ENCODE results near the gene OPRL1.

Gene OPRL1

DNA sequence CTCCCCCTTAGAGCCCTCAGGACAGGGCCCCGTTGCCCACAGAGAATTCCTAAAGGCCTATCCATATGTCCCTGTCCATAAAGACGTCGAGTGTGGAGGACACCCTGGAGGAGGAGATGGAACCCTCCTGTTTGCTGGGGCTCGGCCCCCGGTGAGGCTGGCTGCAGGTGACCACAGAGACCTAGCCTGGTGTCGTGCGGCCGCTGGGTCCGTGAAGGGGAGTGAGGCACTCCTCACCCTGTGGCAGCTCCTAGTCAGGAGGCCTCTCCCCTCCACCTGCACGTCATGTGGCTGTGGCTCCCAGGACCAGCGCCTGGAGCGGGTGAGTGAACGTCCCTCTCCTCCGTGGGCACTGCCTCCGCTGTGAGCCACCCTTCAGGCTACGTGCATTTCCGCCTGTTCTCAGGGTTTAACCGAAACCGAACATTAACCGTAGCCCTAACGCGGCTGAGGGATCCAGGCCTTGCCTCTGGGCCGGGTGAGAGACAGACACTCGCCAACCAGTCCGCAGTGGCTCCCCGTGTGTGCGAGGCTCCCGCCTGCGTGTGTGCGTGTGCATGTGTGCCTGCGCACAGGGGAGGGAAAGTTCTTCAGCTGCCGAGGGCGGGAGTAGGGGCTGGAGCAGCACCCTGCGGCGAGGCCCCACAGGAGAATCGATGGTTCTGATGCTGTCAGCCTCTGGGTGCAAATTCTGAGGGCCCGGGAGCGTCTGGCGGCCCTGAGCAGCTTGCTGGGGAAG, 22.8 kb upstream of the OPRL1 start:
- DNase-seq (ENCODE audit: low read depth): no peak

DNA sequence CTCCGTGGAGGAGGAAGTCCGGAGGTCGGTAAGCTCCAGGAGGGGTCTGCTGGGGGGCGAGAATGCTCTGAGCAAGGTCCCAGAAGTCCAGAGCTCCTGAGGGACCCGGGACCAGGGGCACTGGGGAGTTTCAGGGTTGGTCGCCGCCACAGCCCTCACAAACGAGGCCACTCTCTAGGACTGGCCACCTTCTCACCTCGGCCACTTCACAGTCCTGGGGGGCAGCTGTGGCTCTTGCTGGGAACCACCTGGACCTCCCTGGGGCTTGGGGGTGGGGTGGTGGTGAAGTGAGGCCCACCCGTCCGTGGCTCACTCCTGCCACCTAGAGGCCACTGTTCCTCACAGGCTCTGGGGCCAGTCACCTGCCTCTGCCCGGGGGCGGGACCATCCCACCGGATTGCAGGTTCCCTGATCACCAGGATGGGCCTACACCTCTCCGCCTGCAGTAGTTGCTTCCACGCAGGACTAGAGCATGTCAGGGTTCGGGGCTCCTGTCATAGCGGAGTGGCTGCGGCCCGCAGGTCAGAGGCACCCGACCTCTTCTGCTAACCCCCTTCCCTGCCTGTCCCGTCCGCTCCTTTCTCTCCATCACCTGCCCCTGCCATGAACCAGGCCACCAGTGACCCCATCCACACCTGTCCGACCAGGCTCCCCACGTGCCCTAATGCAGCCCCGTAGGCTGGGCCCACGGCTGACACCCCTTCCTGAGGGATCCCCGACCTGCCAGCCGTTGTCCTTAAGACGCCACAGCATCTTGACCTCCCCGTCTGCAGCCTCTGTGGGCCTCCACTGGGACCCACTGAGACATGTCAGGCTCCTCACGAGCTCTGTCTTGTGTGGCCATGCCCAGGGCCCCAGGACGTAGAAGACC, 22.0 kb upstream of the OPRL1 start:
- peak; percentile 78 for DNase-seq (ENCODE audit: low read depth)

DNA sequence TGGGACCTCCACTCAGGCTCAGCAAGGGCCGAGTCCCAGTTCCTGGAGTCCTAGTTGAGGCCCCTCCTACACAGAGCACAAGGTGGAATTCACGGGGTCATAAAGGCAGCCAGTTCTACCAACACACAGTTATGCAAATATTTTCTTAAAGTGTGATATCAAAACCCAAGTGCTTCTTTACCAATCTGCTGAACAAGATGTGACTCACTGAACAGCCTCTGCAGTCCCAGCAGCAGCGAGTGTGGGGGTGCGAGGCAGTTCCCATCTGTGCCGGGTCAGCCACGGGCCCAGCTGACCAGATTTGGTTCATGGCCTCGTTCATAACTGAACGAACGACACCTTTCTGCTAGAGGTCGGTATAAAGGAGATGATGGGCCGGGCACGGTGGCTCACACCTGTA, 21.3 kb upstream of the OPRL1 start:
- DNase-seq (ENCODE audit: low read depth): no peak

- DNase-seq (ENCODE audit: low read depth): no peak
Observed at GRCh38 chr20:64062276-64062595, 17.6 kb upstream of the OPRL1 start.

GRCh38 chr20:64062596-64063388, 17.1 kb upstream of the OPRL1 start, which contains the start of gene TCEA2:
Gene TCEA2, plus strand, starts transcription at chr20:64063198. Its CDS starts 115 bp downstream, at chr20:64063313.
- peak; percentile 90 for DNase-seq (ENCODE audit: low read depth)

GRCh38 chr20:64063389-64064144, 16.3 kb upstream of the OPRL1 start:
- no peak for DNase-seq (ENCODE audit: low read depth)

- no peak for DNase-seq (ENCODE audit: low read depth)
Observed at GRCh38 chr20:64064145-64064698, 15.7 kb upstream of the OPRL1 start.

DNA sequence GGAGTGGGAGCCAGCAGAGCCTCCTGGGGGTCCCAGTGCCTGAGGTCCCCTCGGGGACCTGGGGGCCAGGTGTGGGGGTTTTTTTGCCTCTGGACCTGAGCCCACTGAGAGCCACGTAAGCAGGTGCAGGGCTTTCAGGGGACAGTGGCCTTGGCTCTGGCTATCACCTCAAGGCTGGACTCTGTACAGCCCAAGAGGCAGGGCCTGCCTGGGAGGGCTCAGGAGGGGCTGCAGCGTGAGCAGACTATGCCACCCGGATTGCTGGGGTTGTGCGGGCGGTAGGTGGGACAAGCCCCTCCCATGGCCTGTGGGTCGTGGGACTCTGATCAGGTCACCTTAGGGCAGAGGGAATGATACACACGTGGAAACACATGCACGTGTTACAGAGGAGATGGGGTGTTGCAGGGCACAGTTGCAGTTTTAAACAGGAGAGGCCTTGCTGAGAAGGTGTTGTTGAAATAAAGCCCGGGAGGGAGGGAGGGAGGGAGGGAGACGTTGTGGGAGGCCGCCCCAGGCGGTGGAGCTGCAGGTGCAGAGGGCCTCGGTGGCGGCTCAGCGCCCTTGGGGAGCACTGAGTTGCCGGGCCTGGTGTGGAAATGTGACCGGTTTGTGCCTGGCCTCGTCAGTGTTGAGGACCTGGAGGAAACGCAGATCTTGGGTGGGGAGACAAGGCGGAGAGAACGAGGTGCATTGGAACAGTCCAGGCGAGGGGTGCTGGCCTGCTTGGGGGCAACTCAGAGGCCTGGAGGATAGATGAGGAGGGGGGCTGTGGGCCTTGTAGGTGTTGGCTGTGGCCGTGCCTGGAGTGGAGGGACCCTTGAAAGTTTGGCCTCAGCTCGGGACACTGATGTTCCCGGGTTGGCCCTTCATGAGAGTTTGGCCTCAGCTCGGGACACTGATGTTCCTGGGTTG, 14.6 kb upstream of the OPRL1 start:
- DNase-seq (ENCODE audit: low read depth): no peak

DNA sequence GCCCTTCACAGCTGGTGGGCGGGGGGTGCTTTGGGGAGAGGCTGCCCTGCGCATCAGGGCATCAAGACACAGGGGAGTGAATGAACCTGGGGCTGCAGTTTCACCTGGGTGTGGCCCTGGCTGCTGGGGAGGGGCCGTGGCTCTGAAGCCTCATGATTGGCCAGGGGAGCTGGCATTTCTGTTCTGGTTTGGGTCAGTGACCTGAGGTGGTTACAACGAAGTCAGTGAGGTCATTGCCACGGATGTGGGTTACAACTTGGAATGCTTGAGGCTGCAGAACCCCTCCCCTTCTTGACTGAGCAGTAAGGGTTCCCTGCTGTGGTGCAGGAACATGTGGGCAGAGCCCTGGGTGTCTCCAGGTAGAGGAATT, 13.9 kb upstream of the OPRL1 start:
- no peak for DNase-seq (ENCODE audit: low read depth)

DNA sequence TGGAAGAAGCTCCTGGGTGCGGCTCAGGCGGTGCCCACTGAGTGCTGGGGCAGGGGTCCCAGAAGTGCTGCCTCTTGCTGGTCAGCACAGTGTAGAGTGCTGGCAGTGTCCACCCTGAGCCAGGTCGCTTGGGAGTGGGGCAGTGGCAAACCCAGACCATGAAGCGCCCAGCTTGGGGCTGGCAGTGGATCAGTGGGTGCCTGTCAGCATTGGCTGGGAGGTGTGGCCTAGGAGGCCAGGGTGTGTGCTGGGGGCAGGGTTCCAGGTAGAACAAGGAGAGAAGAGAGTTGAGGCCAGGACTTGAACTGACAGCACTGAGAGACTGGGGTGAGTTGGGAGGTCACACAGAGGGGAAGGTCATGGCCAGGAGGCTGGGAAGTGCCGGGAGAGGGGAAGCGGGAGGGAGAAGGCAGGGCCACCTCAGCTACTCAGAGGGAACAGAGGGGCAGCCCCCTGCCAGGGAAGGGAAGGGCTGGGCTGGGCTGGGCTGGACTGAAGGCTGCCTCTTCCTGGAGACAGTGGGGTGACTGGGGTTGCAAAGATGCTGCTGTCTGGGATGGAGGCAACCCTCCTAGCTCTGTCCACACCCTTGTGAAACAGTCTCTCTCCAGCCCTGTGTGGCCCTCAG, 12.8 kb upstream of the OPRL1 start:
- DNase-seq (ENCODE audit: low read depth): no peak

DNA sequence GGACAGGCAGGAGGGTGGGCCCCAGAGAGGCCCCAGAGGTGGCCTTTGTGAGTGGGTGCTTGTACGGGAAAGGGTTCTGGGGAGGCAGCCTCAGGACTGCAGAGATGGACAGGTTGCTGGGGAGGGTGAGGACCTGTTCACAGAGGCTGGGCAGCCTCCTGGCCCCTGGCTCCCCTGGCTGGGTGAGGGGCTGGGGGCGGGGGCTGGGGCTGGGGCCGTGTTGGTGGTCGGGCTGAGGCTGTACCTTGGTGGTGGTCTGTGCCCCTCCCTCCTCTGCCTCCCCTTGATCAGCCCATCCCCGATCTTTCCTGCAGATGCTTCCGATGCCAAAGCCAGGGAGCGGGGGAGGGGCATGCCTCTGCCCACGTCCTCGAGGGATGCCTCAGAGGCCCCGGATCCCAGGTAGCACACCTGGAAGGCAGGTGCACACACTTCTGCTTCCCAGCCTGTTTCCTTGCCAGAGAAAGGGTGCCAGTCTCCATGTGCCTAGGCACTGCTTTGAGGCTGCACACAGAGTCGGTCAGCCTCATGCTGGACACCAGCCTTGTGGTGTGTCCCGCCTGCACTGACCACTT, 12.1 kb upstream of the OPRL1 start:
- DNase-seq (ENCODE audit: low read depth): no peak

GRCh38 chr20:64068386-64069208, 11.3 kb upstream of the OPRL1 start:
- no peak for DNase-seq (ENCODE audit: low read depth)

DNA sequence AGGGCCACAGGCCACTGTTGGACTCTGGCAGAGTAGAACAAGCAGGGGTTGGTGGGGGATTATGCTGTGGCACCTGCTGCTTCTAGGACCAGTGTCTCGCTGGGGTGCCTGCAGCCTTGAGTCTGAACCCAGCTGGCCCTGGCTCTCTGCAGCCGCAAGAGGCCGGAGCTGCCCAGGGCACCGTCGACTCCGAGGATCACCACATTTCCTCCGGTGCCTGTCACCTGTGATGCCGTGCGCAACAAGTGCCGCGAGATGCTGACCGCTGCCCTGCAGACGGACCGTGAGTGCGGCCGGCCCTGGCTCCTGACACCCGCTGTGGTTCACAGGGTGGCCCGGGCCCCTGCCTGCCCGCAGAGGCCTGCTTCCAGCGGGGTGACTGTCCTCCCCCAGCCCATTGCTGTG, 10.7 kb upstream of the OPRL1 start:
- DNase-seq (ENCODE audit: low read depth): no peak

- no peak for DNase-seq (ENCODE audit: low read depth)
Observed at GRCh38 chr20:64069614-64070243, 10.2 kb upstream of the OPRL1 start.

GRCh38 chr20:64070244-64070993, 9.5 kb upstream of the OPRL1 start:
- no peak for DNase-seq (ENCODE audit: low read depth)

DNA sequence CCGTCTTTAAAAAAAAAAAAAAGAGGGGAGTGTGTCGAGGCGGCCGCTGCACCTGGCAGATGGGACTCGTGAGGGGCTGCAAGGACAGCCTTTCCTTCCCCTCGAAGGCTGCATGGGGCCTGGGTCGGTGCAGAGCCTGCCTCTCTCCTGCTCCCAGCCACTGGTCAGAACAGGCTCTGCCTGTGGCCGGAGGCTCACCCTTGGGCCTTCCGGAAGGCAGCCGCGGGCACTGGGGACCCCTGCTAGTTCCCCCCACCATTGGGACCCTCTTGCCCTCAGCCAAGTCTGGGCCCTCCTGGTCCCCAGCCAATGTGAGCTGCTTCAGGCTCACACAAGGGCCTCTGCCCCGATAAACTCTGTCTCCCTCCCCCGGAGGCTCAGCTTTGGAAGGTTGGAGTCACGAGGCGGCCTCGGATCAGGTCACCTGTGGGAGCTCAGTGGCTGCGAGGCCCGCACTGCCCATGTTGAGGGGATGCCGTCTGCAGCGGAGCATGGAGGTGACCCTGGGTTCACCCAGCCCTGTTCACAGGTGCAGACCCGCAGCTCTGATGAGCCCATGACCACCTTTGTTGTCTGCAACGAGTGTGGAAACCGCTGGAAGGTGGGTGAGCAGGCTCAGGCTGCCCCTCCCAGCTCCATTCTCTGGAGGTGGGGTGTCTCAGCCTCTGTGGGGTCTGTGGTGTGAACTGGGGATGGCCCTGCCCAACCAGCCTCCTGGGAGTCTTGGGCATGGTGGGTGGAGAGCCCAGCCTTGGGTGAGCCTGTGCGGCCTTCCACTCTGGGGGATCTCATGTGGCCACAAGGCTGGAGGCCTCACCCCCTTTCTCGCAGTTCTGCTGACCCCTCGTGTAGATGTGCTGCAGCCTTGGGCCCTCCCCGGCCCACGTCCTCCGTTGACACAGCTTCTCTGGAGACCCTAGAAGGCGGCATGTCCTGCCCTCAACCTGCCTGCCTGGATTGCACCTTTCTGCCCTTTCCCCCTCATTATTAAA, 8.2 kb upstream of the OPRL1 start:
- DNase-seq (ENCODE audit: low read depth): no peak

Data from stimulated activated CD8-positive, alpha-beta memory T cell treated with anti-CD3 and anti-CD28 coated beads, Interleukin-7, amount 100 ng/mL, for 24 hours (primary cell).